HG03025 (cell line): ENCODE results near the gene NPEPL1.

Source experiments
- ATAC-seq: cut with Tn5 transposase; IDR thresholded peaks from one replicate; pipeline ENCODE4 v1.9.1; 2021; ENCODE audit warnings: mild to moderate bottlenecking, moderate library complexity; ENCODE audit not compliant: unreplicated experiment, low FRiP score

Gene NPEPL1

DNA sequence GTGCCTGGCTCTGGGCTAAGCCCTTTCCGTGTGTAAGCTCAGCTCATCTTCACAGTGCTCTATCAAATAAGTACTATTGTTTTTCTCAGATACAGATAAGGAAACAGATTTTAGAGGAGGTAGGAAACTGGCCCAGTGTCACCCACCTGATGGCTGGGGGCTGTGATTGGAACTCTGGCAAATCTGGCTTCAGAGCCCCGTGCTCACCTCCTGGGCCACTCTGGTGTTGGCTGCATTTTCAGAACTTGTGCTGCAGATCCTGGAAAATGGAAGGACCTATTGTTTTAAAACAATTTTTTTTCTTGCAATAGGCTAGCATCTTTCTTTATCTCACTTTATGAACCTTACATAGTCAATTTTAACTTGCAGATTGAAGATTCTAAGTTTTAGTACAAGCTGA is 35.8 kb upstream of the NPEPL1 start:
- ATAC-seq: no peak

DNA sequence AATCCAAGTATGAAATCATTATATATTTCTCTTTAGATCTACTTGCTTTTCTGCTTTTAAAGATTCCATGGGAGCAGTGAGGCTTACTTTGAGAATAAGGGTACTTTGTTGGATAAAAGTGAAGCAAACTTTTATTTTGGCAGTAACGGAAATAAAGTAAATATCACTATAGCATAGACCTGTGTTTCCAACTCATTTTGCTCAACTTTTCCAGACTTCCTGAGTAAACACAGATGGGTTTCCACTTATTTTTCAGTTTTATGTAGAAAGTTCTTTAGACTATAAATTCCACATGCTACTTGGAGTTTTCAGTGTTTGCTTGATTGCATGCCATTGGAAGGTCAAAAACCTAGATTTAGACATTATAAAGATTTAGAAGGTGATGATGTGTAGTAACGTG is 35.3 kb upstream of the NPEPL1 start:
- ATAC-seq: no peak

DNA sequence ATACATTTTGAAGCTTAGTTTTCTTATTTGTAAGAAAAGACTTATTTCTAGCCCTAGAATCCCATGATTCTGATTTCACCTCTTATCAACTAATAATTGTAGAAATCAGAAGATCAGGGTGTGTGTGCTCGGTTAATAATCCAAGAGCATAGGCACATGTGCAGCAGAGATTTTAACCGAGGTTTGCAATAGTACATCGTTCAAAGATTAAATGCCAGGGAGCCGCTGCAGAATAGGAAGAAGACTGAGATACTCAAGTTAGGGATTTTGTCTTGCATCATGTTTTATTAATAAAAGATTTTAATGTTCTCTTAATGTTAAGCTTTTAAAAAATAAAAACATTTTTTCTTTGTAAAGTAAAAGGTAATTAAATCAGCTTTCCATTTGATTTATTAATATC is 34.6 kb upstream of the NPEPL1 start:
- ATAC-seq: no peak

DNA sequence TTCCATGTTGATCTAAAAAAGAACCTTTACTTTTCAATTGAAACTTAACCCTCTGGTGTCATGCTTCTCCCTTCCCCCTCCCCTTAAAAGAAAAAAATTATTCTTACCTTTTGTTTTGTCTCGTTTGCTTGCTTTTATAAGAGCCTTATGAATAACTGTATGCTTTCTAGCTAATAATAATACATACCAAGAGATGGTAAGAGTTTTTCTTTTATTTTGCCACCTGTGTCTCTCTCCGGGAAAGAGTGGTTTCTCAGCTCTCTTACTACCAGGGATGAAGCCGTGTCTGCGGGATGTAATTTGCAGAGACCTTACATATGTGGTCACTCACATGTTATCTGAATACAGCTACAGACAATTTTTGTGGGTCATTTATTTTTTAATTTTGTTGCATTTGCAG is 33.8 kb upstream of the NPEPL1 start:
- no peak for ATAC-seq

DNA sequence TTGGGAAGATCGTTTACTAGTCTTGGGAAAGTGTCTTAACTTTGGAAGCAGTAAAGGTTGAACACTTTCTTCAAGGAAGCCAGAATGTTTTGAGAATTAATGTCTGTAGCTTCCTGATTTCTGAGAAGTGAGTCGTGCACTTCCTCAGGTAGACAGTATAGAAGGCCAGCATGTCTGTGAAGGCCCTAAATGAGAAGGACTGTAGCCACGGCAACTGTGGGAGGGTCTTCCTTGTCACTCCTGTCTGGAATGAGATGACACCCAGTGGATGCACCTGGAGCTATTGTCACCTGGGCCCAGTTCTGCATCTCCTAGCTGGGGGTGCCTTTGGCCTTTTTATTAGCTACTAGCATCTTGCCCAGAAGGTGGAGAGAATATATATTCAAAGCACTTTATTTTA is 32.8 kb upstream of the NPEPL1 start:
- ATAC-seq: no peak

DNA sequence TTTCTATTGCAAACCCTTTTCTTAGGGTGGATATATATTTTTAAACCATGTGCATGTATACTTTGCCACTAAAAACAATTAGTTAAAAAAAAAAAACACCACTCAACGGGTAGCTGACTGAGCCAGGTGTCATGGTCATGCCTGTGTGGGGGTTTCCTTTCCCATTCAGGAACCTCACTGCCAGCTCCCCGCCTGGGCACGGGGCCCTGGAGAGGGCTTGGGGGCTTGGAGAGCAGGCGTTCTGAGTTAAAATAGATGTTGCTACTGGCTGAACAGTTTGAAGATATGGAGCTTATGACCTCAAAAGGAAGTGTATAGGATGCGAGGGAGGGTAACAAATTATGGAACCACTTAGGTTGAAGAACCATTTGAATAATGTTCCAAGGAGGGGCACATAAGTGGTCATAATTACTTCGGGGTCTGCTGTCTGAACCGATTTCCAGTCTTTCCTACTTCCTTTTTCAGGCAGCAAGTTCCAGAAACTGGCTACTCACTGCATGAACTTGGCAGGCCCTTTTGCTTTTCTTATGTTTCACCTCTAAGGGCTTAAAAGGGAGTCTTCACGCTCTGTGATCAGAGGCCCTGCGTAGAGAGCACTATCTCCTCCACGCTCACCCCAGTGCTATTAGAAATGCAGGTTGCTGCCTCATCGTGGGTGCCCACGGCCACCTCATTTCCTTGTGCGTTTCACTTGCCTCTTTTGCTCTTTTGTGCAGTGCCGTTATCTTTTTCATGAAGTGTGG is 31.6 kb upstream of the NPEPL1 start:
- no peak for ATAC-seq

DNA sequence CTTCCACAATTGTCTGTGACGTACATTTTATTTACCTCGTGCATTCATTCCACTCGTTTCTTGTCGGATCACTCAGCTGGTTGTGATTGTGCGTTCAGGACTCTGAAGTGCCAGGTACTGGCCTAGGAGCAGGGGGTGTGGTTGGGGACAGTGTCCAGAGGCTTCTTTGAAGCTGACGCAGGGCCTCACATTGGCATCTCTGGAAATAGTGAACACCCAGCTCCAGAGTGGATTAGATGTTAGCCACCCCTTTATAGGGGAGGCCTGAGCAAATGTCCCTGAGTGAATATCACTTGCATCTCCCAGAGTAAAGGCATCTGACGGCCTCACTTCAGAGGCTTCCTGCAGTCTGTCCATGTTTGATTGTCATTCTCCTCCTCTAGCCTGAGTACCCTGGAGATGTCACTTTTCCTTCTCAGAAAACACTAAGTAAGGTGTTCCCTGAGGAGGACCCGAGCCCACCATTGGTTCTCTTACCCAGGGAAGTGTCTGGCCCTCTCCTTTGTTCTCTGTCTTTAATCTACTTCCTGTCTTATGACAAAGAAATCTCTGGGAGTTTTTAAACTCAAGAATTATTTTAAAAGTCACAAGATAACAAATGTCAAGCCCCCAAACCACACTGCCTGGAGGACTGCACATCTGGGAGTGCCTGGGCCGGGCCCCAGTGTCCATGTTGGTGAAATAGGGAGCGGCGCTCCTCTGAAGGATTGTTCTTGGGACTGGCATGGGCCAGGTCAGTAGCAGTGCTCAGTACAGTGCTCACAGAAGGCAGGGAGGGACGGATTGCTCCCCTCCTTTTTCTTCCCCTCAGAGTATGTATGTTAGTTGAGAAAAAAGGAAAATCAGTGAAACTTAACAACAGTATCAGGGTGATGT is 30.8 kb upstream of the NPEPL1 start:
- ATAC-seq: no peak

DNA sequence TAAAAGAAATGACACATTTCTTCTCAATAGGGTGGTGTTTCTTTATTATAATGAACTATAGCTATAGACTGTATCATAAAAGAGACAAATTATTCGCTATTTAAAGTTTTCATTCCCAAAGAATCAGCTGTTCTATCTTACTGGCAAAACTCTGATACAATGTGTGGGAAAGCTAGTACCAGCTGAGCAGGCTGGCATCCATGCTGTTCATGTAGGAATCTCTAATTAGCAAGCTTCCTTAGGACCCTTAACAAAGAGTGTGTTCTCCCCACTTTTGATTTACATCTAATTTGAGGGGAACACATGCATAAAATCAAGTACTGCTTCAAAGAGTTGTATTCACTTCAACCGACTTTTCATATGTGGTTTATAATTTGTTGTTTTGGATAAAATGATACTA is 28.3 kb upstream of the NPEPL1 start:
- ATAC-seq: no peak

DNA sequence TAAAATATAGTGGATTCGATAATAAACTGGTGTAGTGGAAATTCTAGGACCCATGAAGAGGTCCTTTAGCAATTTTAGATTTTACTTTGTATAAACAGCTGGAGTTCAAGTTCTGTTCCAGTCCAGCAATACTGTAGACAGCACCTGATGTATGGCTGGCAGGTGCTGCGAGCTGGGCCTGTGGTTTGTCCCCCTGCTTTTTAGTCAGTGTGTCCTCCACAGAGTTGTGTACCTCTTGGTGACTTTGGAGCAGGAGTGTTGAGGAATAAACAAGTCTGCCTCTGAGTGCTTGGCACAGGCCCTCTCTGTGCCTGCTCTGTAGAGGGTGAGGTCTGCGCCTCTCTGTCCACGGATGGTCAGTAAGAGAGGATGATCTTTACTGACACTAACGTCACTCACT is 27.7 kb upstream of the NPEPL1 start:
- no peak for ATAC-seq

DNA sequence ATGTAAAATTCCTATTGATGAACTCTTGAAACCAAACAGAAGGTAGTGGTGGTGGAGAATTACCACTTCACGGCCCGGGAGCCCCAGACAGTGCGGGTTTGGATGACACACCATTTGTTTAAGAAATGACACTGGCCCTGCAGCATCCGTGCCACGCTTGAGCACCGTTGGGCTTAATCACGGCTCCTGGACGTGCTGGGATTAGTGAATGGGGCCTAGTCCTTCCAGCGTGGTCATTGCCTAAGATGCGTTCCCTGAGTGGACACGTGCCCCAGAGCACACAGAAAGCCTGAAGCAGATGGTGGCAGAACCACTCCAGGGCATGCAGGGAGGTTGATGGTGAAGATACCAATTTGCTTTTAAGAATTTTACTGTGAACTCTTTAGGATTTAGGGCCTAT is 27.0 kb upstream of the NPEPL1 start:
- no peak for ATAC-seq

DNA sequence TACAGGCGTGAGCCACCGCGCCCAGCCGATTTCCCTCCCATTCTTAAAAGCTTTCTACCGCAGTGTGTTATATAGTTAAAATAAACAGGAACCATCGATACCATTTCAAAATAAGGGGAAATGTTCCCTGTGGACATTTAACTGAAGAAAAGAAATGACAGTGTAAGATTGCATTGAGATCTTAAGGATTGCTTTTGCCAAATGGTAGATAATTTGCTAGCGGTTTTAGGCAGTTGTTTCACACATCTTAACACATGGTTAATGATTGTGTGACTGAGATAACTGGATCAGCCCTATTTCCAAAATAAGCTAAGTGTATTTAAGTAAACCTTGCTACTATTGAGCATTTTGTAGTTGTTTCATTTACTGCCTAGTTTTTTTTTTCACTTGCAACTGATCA is 25.9 kb upstream of the NPEPL1 start:
- no peak for ATAC-seq

DNA sequence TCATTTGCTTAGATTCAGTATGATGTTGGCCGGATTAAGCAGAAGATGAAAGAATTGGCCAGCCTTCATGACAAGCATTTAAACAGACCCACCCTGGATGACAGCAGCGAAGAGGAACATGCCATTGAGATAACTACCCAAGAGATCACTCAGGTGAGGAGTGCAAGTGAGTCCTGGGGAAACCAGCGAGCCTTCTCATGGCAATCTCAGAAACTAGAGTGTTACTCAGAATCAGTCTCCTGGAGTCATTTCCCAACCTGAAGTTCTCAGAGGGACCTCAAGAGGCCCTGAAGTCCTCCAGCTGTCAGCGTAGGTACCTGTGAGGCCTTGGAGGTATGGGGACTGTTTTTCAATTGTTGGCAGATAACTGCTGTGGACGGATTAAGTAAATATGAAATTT is 24.6 kb upstream of the NPEPL1 start:
- ATAC-seq: no peak

DNA sequence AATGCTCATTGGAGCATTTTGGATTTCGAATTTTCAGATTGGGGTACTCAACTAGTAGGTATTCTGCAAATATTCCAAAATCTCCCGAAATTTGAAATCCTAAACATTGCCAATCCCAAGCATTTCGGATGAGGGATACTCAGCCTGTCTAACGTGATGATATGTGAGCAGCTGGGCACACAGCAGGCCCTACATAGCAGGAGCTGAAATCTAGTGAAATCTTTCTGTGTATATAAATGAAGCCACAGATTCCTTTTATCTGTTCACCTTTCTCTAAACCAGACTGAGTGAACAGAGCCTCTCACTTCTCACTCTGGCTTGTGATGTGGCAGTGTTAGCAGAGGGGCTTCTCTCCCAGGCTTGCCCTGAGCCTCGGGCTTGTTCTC is 23.7 kb upstream of the NPEPL1 start:
- no peak for ATAC-seq

DNA sequence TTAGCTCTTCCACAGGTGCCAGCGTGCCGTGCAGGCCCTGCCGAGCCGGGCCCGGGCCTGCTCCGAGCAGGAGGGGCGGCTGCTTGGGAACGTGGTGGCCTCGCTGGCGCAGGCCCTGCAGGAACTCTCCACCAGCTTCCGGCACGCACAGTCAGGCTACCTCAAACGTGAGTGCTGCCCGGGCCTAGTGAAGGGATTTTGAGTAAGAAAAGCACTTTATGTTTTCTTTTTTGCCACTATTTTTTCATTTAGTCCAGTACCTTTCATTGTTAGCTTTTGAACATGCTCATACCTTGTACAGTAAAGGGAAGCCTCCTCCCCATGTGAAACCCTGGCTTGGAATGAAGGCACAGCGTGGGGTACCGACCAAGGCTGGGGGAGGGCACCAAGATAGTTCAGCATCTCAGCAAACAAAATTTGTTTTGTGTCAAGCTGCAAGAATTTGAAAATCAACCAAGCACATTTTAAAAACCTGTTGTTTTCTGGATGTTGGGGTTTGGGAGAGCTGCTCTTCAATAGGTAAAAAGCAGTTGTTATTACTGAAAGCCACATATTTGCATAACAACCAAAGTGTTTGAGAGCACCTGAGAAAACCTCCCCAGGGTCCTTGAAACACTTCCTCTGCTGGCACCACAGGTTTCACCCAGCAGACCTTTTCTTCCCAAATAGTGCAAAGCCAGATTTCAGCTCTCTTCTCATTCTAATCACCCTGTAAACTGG is 23.2 kb upstream of the NPEPL1 start:
- no peak for ATAC-seq

DNA sequence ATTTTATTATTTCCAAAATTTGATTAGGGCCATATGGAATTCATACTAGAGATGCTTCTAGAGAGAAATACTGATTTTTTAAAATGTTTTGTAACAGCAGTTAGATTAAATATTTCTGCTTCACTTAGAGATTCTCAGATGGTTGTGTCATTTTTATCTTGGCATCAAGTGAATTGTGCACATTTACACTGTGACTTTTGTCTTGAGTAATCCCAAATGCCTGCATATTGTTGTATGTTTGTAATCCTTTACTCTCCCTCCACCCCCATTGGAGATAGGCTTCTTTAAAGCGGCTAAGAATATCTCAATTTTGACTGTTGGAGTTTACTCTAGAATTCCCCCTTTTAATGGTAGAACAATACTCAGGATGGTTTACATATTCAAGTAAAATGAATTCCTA is 22.5 kb upstream of the NPEPL1 start:
- ATAC-seq: no peak

DNA sequence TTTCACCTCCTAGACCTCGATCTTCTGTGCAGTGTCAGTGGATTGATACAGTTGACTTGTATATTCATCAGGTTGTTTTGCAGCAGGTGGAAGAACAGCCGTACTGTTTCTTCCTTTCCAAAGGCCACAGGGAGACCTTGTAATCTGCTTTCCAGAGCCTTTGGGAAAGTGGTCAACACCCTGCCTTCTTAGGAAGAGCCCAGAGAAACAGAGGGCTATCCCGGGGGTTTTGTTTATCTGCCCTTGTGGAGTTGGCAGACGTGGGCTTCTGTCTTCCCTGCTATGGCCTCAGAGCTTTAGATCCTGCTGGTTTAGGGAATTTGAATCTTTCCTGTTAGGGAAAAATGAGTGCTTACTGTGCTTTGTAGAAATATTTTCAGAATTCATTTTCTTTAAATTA is 21.9 kb upstream of the NPEPL1 start:
- no peak for ATAC-seq

DNA sequence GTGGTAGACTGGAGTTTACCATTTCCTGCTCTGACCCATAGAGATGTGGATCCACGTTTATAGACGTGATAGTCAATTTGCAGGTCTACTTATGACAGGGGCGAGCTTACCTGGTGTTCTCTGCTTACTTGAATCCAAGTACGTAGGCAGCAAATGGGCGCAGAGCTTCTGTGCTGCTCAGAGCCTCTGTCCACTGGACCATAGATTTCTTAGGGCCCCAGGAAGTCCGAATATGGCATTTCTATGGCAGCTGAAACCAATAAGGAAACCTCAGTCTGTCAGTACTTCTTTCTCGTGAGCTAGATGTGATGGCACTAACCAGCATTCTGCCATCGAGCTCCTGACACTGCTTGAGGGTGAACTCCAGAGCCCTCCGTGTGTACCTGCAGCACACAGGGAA is 19.5 kb upstream of the NPEPL1 start:
- ATAC-seq: no peak

DNA sequence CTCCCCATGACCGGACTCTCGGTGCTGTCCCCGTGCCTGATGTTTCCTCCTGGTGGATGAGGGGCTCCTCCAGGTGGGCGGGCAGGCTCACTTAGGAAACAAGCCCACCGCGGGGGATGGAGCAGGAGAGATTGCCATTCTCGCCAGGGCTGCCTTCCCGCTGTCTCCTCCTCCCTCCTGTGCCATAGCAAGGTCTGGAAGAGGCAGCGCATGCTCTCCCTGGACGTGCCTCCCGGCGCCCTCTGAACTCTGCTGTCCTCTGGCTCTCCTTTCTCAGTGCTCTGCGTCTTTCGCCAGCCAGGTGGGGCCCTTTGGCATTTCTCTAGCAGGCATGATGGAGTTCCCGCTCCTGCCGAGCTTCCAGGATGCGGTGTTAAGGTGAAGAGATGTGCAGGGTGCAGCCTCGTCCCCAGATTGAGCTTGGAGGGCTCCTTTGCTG is 17.4 kb upstream of the NPEPL1 start:
- ATAC-seq: no peak

DNA sequence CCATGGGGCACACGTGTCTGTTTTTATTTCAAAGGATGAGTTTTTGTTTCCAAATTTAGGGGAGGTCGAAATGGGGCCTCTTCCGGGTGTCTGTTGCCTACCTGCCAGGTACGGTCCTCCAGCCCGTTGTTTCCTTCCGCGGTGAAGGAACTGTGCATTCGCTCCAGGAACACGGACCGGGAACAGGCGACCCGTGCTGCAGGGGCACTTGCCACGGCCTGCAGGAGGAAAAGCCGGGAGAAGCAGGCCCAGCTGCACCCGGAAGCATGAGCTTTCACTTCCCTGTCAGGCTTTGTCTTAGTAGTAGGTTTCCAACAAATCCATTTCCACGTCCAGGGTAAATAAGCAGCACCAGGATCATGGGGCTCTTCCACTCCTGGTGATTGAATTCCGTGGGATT is 17.0 kb upstream of the NPEPL1 start:
- no peak for ATAC-seq

DNA sequence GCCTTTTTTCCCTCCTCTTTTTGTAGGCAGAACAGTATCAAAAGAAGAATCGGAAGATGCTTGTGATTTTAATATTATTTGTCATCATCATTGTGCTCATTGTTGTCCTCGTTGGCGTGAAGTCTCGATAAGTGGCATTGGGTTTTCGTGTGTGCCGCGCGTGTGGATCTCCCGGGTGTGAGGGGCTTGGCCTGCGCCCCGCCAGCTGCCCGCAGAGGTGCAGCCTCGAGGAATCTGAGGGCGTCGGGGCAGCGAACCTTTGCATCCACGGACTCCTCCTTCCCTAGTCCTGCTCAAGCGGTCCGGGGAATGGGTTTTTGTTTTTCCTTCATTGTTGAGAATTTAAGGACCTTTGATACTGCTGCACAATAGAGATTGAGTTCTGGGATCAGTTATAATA is 16.4 kb upstream of the NPEPL1 start:
- no peak for ATAC-seq

DNA sequence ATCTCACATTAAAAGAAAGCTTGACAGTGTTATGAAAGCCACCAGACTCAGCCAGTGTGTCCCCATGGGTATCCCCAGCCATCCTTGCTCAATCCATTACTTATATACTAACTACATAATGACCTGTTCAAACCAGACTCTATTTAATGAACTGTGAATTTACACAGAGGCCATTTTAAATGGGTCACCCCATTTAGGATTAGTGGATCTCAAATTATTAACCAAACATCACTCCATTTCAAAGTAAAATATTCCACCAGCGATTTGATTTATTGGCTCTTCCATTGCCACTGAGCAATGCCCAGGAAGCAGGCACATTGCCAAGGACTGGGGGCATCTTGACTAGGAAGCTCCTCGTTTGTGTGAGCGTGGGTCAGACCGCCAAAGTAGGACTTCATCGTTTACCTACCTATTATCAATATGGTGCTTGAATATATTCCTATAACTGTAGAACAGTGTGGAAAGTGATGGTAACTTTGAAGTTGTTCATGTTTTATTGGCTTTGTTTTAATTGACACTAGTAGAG is 15.5 kb upstream of the NPEPL1 start:
- no peak for ATAC-seq
